ENCODE measurements around the gene TRUB1. TPM values are rescaled to one million over a fixed set of nuclear protein-coding genes. Genes with fewer than 3 reads are reported as not detected.

Gene TRUB1
- total and polyA plus RNA-seq, 8 donors: 4.1 to 27.2 (median 14.5) TPM

DNA sequence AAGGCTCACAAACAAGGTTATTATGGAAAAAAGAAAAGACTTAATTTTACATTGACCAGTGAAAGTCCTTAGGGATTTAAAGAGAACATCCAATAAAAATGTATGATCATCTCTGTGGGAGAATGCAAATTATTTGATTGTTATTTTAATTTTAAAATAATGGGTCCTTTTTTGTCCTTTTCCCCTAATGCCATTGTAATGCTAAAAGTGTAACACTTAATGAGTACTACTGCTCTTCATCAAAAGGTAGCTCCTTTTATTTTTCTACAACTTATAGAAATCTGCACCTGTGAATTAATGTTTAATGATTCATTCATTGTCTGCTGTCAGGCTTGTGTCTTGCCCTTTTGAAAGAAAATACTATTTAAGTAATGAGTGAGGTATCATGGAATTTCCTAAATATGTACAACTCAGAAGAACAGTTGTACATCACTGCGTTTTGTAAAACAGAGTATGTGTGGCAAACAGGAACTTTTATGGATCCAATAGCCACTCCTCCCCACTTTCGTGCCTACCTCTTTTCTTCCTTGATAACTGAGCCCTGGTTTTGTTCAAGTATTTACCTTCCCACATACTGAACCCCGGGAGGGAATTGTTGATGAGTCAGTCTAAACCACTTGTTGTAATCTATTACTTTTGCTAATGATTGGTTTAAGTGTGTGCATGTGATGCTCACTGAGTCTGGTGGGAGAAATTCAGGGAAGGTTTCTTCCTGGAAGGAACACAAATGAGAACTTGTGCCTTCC, 19.9 kb upstream of the TRUB1 start:
- TF ChIP-seq, protein P1, sequence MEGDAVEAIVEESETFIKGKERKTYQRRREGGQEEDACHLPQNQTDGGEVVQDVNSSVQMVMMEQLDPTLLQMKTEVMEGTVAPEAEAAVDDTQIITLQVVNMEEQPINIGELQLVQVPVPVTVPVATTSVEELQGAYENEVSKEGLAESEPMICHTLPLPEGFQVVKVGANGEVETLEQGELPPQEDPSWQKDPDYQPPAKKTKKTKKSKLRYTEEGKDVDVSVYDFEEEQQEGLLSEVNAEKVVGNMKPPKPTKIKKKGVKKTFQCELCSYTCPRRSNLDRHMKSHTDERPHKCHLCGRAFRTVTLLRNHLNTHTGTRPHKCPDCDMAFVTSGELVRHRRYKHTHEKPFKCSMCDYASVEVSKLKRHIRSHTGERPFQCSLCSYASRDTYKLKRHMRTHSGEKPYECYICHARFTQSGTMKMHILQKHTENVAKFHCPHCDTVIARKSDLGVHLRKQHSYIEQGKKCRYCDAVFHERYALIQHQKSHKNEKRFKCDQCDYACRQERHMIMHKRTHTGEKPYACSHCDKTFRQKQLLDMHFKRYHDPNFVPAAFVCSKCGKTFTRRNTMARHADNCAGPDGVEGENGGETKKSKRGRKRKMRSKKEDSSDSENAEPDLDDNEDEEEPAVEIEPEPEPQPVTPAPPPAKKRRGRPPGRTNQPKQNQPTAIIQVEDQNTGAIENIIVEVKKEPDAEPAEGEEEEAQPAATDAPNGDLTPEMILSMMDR (IDR thresholded peaks at IDR 0.05): no peak
- no peak for TF ChIP-seq EP300 (IDR thresholded peaks at IDR 0.05)
- TF ChIP-seq POLR2A (IDR thresholded peaks at IDR 0.05): no peak
- TF ChIP-seq POLR2AphosphoS5 (IDR thresholded peaks at IDR 0.05): no peak
- no peak for DNase-seq
- Histone ChIP-seq H3K4me1 (no peaks in the 10 kb centered on the region), H3K9me3 (no peaks in the 10 kb centered on the region), H3K36me3 (no peaks in the 10 kb centered on the region), H3K4me3 (no peak overlapping the region), H3K27ac (no peak overlapping the region), H3K27me3 (peaks cover 0 to 11% (median 0%) of the 10 kb centered on the region in 3 donors)
- 18 to 52% (median 26%) methylated on average over 3 of the region's 3 CpGs for WGBS, 5 donors
- intact Hi-C loops (cut with DNase I; ENCODE audit: low total_unique reads): no loop called here

DNA sequence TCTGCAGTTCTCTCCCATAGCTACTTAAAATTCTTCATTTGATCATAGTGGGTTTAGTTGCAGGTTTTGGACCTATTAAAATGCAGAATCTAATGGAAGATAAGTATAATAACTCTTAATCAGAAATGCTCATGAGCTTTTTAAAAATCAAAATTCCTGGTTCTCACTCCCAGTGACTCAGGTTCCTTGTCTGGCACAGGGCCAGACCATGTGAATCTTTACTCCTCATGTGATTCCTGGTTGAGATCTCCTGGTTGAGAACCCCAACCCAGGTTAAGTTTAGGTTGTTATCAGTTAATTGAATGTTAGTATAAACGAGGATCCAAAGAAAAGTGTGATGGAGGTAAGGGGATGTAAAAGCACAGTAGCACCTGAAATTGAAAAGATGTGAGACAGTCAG, 17.5 kb upstream of the TRUB1 start:
- peaks cover 0 to 11% (median 0%) of the 10 kb centered on the region in 3 donors for H3K27me3 ChIP-seq
- H3K4me1 ChIP-seq: no peaks in the 10 kb centered on the region
- WGBS, 5 donors: 38 to 64% (median 57%) methylated on average over 1 of the region's 1 CpG
- intact Hi-C loops (cut with DNase I; ENCODE audit: low total_unique reads): no loop called here
- DNase-seq: no peak
- no peaks in the 10 kb centered on the region for H3K36me3 ChIP-seq
- no peaks in the 10 kb centered on the region for H3K9me3 ChIP-seq
- TF ChIP-seq POLR2AphosphoS5 (IDR thresholded peaks at IDR 0.05) (no peak), POLR2A (IDR thresholded peaks at IDR 0.05) (no peak), EP300 (IDR thresholded peaks at IDR 0.05) (no peak)
- TF ChIP-seq, protein P1 (IDR thresholded peaks at IDR 0.05): no peak
- no peak overlapping the region for H3K27ac ChIP-seq
- no peak overlapping the region for H3K4me3 ChIP-seq

DNA sequence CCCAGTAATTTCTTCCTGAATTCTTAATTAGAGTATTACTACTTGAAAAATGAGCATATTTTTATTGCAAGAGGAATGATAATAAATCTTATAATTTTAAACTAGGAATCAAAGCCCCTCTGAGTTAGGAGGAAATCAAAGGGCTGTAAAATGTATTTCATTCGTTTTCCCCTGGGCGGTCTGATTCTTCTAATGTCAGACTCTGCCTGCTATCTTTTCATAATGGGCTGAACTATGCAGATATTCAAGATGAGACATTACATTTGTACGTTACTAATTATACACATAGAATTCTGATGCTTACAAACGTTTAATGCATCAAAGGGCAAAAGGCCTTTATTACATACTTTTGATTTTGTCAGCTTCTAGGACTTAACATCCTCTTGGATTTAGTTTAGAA, 16.0 kb upstream of the TRUB1 start:
- no peaks in the 10 kb centered on the region for H3K4me1 ChIP-seq
- H3K36me3 ChIP-seq: no peaks in the 10 kb centered on the region
- WGBS, 5 donors: 63 to 75% (median 71%) methylated on average over 4 of the region's 4 CpGs
- intact Hi-C loops (cut with DNase I; ENCODE audit: low total_unique reads): no loop called here
- TF ChIP-seq, protein P1 (IDR thresholded peaks at IDR 0.05): no peak
- TF ChIP-seq POLR2A (IDR thresholded peaks at IDR 0.05) (no peak), POLR2AphosphoS5 (IDR thresholded peaks at IDR 0.05) (no peak), EP300 (IDR thresholded peaks at IDR 0.05) (no peak)
- no peak overlapping the region for H3K27ac ChIP-seq
- H3K9me3 ChIP-seq: no peaks in the 10 kb centered on the region
- H3K4me3 ChIP-seq: no peak overlapping the region
- DNase-seq: no peak
- peaks cover 0 to 11% (median 0%) of the 10 kb centered on the region in 3 donors for H3K27me3 ChIP-seq

DNA sequence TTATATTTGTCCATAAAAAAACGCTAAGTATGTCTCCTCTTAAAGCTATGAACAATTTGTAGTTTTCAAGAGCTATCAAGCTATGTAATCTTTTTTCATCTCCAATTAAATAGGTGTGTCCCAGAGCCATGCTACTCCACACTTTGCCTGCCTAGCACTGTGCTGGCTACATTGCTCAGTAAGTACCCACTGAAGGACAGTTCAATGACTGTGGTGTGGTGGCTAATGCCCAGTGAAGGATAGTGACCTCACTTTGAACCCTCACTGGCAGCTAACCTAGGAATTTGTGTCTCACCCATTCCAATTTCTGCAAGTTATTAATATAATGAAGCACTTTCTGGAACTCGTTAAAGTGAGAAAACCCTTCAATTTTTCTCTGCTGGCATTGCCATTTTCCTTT, 14.4 kb upstream of the TRUB1 start:
- Histone ChIP-seq H3K27ac (no peak overlapping the region), H3K27me3 (peaks cover 0 to 11% (median 0%) of the 10 kb centered on the region in 3 donors), H3K36me3 (no peaks in the 10 kb centered on the region), H3K4me3 (no peak overlapping the region), H3K9me3 (no peaks in the 10 kb centered on the region), H3K4me1 (no peaks in the 10 kb centered on the region)
- DNase-seq: no peak
- 68 to 87% (median 85%) methylated on average over 2 of the region's 2 CpGs for WGBS, 5 donors
- TF ChIP-seq POLR2A (IDR thresholded peaks at IDR 0.05): no peak
- no peak for TF ChIP-seq POLR2AphosphoS5 (IDR thresholded peaks at IDR 0.05)
- TF ChIP-seq, protein P1 (IDR thresholded peaks at IDR 0.05): no peak
- no peak for TF ChIP-seq EP300 (IDR thresholded peaks at IDR 0.05)
- intact Hi-C loops (cut with DNase I; ENCODE audit: low total_unique reads): no loop called here
